Tibial nerve (tissue), 4 donors: ENCODE results near the gene PTGES3L. TPM values are rescaled to one million over a fixed set of nuclear protein-coding genes. Genes with fewer than 3 reads are reported as not detected.
"Not testable (repeated sequence)": the region's sequence is repeated elsewhere in the genome, so short reads cannot be mapped to it uniquely, and the experiment has no call there.

Experiments used
- DNase-seq, 2 donors: peaks; one replicate each; pipeline ENCODE4 v3.0.0-alpha.2; 2019; ENCODE audit warnings: low spot score in 2 of 2
- H3K27ac ChIP-seq, 4 donors: fragments of 200-600 bp; sonication (generic) in 3 of 4; one replicate each; pipeline ENCODE4 v1.5.1; 2017 to 2019; ENCODE audit warnings: mild to moderate bottlenecking in 1 of 4
- H3K27me3 ChIP-seq, 2 donors: fragments of 200-600 bp; sonication (generic) in 1 of 2; one replicate each; pipeline versions ENCODE4 v1.5.1 to v1.6.0; 2017 to 2019
- H3K36me3 ChIP-seq, 3 donors: fragments of 200-600 bp; sonication (generic); one replicate each; pipeline ENCODE4 v1.5.1; 2018 to 2019
- H3K4me1 ChIP-seq, 4 donors: fragments of 200-600 bp; sonication (generic) in 3 of 4; one replicate each; pipeline ENCODE4 v1.5.1; 2017 to 2019
- H3K4me3 ChIP-seq, 4 donors: fragments of 200-600 bp; sonication (generic) in 3 of 4; one replicate each; pipeline ENCODE4 v1.5.1; 2017 to 2019; ENCODE audit warnings: mild to moderate bottlenecking in 1 of 4, moderate library complexity in 1 of 4
- H3K9me3 ChIP-seq, 4 donors: fragments of 200-600 bp; sonication (generic) in 3 of 4; one replicate each; pipeline ENCODE4 v1.5.1; 2017 to 2019
- EP300 ChIP-seq, 2 donors: sonication (generic); formaldehyde crosslinking; IDR thresholded peaks; one replicate each; pipeline ENCODE4 v1.6.1; 2017; ENCODE audit warnings: antibody characterized with exemption in 2 of 2, mild to moderate bottlenecking in 1 of 2
- POLR2A ChIP-seq, 2 donors: fragments of 450-650 bp; IDR thresholded peaks; one replicate each; pipeline ENCODE4 v1.6.1; 2017; ENCODE audit warnings: antibody characterized with exemption in 2 of 2, mild to moderate bottlenecking in 2 of 2, moderate library complexity in 2 of 2
- WGBS, 2 donors: methylation state at CpG; one replicate each; pipeline ENCODE4 v1.1.5; 2018; 5-methylcytosine and 5-hydroxymethylcytosine counted together
- total RNA-seq, 4 donors: library from RNA; depleted of rRNA; stranded (reverse); fragments of >200 nt; gene quantifications; one replicate each; pipeline ENCODE4 v1.1.0, GENCODE V29; 2016
- TF ChIP-seq, protein P1 (sequence below), 5 experiments: fragments of 200-600 bp in 3 of 5; fragments of 450-650 bp in 2 of 5; sonication (generic) in 3 of 5; IDR thresholded peaks; one replicate each; pipeline ENCODE4 v1.5.1; 2016 to 2019; ENCODE audit warnings: antibody characterized with exemption in 5 of 5, mild to moderate bottlenecking in 3 of 5, moderate library complexity in 2 of 5

PTGES3L gene
- total RNA-seq, 4 donors from 2014 or later: not detected

DNA sequence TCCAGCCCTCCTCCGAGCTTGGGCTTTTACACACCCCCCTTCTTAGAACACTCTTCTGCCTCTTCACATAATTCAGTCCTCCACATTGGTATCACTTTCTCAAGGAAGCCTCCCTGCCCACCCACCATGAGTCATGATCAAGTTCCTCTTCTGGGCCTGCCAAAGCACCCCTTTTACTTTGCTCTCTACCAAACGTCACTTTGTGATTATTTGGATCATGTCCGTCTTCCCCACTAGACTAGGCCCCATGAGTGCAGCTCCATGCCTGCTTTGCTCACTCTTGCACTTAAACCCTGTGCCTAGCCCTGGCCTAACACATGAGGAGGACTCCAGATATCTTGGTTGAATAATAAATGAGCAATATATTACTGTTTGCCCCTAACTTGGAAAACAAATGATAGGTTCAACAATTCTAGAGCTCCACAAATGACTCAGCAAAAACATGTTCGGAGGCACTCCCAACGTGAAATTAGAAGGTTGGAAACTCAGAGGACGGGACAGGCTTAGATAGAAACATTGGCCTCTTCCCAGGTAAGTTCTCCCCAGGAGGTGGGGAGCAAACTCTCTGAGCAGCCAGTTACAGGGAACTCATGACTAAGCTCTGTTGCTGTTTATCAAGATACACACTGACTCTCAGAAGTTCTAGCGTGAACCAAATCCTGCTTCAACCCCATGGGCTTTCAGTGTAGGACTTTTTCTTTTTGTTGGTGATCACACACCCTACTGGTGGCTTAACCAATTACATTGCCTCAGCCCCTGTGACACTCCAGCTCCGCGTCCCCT is 51.0 kb downstream of the PTGES3L start:
- H3K27ac ChIP-seq: peak overlapping the region in 3 of 4 donors; percentile 43 to 73 (median 65)
- H3K36me3 ChIP-seq: no peaks in the 10 kb centered on the region
- no peak overlapping the region for H3K4me3 ChIP-seq
- no peaks in the 10 kb centered on the region for H3K27me3 ChIP-seq
- no peaks in the 10 kb centered on the region for H3K9me3 ChIP-seq
- WGBS, 2 donors: 29 to 48% methylated on average over 9 of the region's 9 CpGs
- peaks cover 0 to 9% (median 0%) of the 10 kb centered on the region in 4 donors for H3K4me1 ChIP-seq
- TF ChIP-seq, protein P1, sequence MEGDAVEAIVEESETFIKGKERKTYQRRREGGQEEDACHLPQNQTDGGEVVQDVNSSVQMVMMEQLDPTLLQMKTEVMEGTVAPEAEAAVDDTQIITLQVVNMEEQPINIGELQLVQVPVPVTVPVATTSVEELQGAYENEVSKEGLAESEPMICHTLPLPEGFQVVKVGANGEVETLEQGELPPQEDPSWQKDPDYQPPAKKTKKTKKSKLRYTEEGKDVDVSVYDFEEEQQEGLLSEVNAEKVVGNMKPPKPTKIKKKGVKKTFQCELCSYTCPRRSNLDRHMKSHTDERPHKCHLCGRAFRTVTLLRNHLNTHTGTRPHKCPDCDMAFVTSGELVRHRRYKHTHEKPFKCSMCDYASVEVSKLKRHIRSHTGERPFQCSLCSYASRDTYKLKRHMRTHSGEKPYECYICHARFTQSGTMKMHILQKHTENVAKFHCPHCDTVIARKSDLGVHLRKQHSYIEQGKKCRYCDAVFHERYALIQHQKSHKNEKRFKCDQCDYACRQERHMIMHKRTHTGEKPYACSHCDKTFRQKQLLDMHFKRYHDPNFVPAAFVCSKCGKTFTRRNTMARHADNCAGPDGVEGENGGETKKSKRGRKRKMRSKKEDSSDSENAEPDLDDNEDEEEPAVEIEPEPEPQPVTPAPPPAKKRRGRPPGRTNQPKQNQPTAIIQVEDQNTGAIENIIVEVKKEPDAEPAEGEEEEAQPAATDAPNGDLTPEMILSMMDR (IDR thresholded peaks at IDR 0.05): peak; percentile 36 to 68 (median 51)
- no peak for TF ChIP-seq POLR2A (IDR thresholded peaks at IDR 0.05)
- peak in 1 of 2 donors; percentile 23 for TF ChIP-seq EP300 (IDR thresholded peaks at IDR 0.05)
- peak in 1 of 2 donors; percentile 54 for DNase-seq

DNA sequence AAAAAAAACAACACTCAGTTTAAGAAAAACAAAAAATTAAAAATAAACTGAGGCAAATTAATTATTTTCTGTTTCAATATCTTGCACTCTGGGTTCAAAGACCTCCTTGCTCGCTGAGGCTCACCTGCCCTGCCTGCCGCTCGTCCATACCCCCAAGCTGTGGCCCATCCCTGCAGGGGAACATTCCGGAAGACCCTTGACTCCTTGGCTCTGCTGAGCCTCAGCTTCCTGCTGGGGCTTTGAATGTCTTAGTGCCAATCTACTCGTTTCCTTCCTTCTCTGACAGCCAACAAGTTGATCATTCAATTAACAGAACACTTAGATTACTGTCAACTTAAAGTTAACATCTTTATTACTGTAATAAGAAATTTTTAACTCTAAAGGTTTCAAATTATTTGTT is 55.0 kb downstream of the PTGES3L start:
- peaks cover 0 to 9% (median 0%) of the 10 kb centered on the region in 4 donors for H3K4me1 ChIP-seq

DNA sequence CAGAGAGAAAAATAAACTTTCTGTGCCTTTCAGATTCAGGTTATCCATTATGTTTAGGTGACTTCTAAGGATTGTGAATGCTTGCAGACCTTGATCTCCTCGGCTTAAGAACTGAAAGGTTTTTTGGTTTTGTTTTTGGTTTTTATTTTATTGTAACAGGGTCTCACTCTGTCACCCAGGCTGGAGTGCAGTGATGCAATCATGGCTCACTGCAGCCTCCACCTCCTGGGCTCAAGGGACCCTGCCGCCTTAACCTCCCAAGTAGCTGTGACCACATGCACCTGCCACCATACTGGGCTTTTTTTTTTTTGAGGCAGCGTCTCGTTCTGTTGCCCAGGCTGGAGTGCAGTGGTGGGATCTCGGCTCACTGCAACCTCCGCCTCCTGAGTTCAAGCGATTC is 56.4 kb downstream of the PTGES3L start:
- DNase-seq, H3K36me3 ChIP-seq, H3K4me3 ChIP-seq, H3K27ac ChIP-seq, H3K27me3 ChIP-seq, H3K9me3 ChIP-seq, H3K4me1 ChIP-seq: not testable (repeated sequence)
- WGBS, 2 donors: 91 to 94% methylated on average over 7 of the region's 7 CpGs

More for the DNA sequence above, 55.0 kb downstream of the PTGES3L start:
- WGBS, 2 donors: 26 to 51% methylated on average over 5 of the region's 5 CpGs
- Histone ChIP-seq H3K4me3 (no peak overlapping the region), H3K27me3 (no peaks in the 10 kb centered on the region), H3K27ac (no peak overlapping the region), H3K36me3 (no peaks in the 10 kb centered on the region), H3K9me3 (no peaks in the 10 kb centered on the region)
- DNase-seq: no peak
- TF ChIP-seq, protein P1 (IDR thresholded peaks at IDR 0.05): no peak
- TF ChIP-seq POLR2A (IDR thresholded peaks at IDR 0.05) (no peak), EP300 (IDR thresholded peaks at IDR 0.05) (no peak)

DNA sequence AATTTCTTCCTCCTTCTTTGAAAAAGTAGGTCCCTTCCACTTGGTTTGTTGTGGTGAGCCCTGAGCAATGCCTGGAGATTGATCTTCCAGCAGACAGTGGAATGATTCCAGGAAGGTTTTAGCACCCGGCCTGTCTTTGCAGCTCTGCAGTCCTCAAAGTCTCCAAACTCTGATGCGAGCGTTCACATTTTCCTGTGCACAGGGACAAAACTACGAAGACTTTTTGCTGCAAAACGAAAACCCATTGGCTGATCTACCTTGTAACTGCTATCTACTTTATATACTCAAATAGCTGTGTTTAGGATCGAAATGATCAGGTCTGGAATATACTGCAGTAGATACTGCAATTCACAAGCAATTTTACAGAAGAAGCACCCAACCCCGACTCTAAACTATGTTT is 57.6 kb downstream of the PTGES3L start:
- Histone ChIP-seq H3K27me3 (no peaks in the 10 kb centered on the region), H3K36me3 (no peaks in the 10 kb centered on the region), H3K4me1 (no peaks in the 10 kb centered on the region), H3K9me3 (no peaks in the 10 kb centered on the region), H3K4me3 (no peak overlapping the region), H3K27ac (peak overlapping the region in 1 of 4 donors; percentile 3)
- WGBS, 2 donors: 64 to 68% methylated on average over 7 of the region's 7 CpGs
- TF ChIP-seq POLR2A (IDR thresholded peaks at IDR 0.05): no peak
- TF ChIP-seq, protein P1 (IDR thresholded peaks at IDR 0.05): no peak
- no peak for TF ChIP-seq EP300 (IDR thresholded peaks at IDR 0.05)
- no peak for DNase-seq

DNA sequence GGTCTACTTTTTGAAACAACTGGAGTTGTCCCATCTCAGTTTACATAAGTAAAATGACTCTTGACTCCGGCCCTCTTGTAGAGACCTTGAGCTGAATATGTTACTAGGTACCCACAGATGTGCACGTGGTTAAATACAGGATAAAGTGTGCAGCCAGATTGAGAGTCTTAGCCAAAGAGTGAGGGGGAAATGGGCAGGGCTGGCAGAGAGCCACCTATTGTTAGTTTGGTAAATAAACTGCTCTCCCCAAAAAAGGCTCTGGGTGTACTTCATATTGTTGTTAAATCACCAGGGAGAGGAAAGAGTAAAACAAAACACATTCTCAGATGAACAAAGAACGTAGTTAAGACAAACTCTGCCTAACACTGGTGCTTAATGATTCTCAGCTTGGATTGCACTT is 59.0 kb downstream of the PTGES3L start:
- Histone ChIP-seq H3K27ac (no peak overlapping the region), H3K4me3 (no peak overlapping the region), H3K9me3 (no peaks in the 10 kb centered on the region), H3K36me3 (no peaks in the 10 kb centered on the region), H3K4me1 (no peaks in the 10 kb centered on the region), H3K27me3 (no peaks in the 10 kb centered on the region)
- 23 to 32% methylated on average over 3 of the region's 3 CpGs for WGBS, 2 donors
- TF ChIP-seq EP300 (IDR thresholded peaks at IDR 0.05) (no peak), POLR2A (IDR thresholded peaks at IDR 0.05) (no peak)
- TF ChIP-seq, protein P1 (IDR thresholded peaks at IDR 0.05): no peak
- peak in 1 of 2 donors; percentile 16 for DNase-seq
